Measurements from ENCODE around the gene BMP8B.
"Not testable (repeated sequence)": the region's sequence is repeated elsewhere in the genome, so short reads cannot be mapped to it uniquely, and the experiment has no call there.

BMP8B gene

GRCh38 chr1:39777306-39777705 lies 11.4 kb downstream of the BMP8B start:
- no peak for DNase-seq

GRCh38 chr1:39776886-39777285 lies 11.8 kb downstream of the BMP8B start:
- no peak for DNase-seq

- DNase-seq = no peak
These were observed 12.3 kb downstream of the BMP8B start for GRCh38 chr1:39776400-39776713.

GRCh38 chr1:39775676-39776399 lies 12.8 kb downstream of the BMP8B start:
- not testable (repeated sequence) for DNase-seq

GRCh38 chr1:39775141-39775540 lies 13.5 kb downstream of the BMP8B start:
- DNase-seq = not testable (repeated sequence)

- not testable (repeated sequence) for DNase-seq
These were observed 15.2 kb downstream of the BMP8B start for GRCh38 chr1:39773369-39773979.

- not testable (repeated sequence) for DNase-seq
These were observed 17.6 kb downstream of the BMP8B start, which contains the start of gene OXCT2 for GRCh38 chr1:39771022-39771532. Gene OXCT2 (minus strand): TSS chr1:39771348. CDS start chr1:39771255, 93 bp downstream.

GRCh38 chr1:39770100-39771021 lies 18.3 kb downstream of the BMP8B start:
- not testable (repeated sequence) for DNase-seq

- not testable (repeated sequence) for DNase-seq
These were observed 19.2 kb downstream of the BMP8B start for GRCh38 chr1:39769502-39769901.

GRCh38 chr1:39766466-39766865 lies 22.2 kb downstream of the BMP8B start:
- DNase-seq = not testable (repeated sequence)

GRCh38 chr1:39764512-39764911 lies 24.2 kb downstream of the BMP8B start:
- not testable (repeated sequence) for DNase-seq

- not testable (repeated sequence) for DNase-seq
These were observed 24.9 kb downstream of the BMP8B start for GRCh38 chr1:39763619-39764374.

GRCh38 chr1:39762550-39763540 lies 25.8 kb downstream of the BMP8B start:
- DNase-seq = no peak

GRCh38 chr1:39761557-39762260 lies 27.0 kb downstream of the BMP8B start:
- DNase-seq = no peak

GRCh38 chr1:39761016-39761415 lies 27.6 kb downstream of the BMP8B start:
- no peak for DNase-seq

- no peak for DNase-seq
These were observed 28.3 kb downstream of the BMP8B start for GRCh38 chr1:39760074-39761008.

- no peak for DNase-seq
These were observed 29.3 kb downstream of the BMP8B start for GRCh38 chr1:39759436-39759726.

GRCh38 chr1:39758556-39759435 lies 29.9 kb downstream of the BMP8B start:
- no peak for DNase-seq

GRCh38 chr1:39757501-39757900 lies 31.2 kb downstream of the BMP8B start:
- no peak for DNase-seq
